Type B pancreatic cell (in vitro differentiated cells): ENCODE measurements around the gene TOM1L1. TPM values are rescaled to one million over a fixed set of nuclear protein-coding genes. Genes with fewer than 3 reads are reported as not detected.

Experiments
- DNase-seq: peaks from one replicate; pipeline ENCODE4 v3.0.0; 2021; ENCODE audit warnings: mixed read lengths; ENCODE audit not compliant: unreplicated experiment; ENCODE audit errors: extremely low spot score
- H3K27ac Mint-ChIP-seq: 2 replicates; pipeline ENCODE4 v1.8.0; 2021; ENCODE audit warnings: mild to moderate bottlenecking, mixed read lengths
- H3K27me3 Mint-ChIP-seq: 2 replicates; pipeline ENCODE4 v1.8.0; 2021; ENCODE audit warnings: mixed read lengths
- H3K36me3 Mint-ChIP-seq: 2 replicates; pipeline ENCODE4 v1.8.0; 2021; ENCODE audit warnings: mixed read lengths
- H3K4me1 Mint-ChIP-seq: one replicate; pipeline ENCODE4 v1.8.0; 2021; ENCODE audit warnings: mixed read lengths; ENCODE audit not compliant: unreplicated experiment
- H3K4me3 Mint-ChIP-seq: 2 replicates; pipeline ENCODE4 v1.8.0; 2021; ENCODE audit warnings: mild to moderate bottlenecking, mixed read lengths
- H3K9me3 Mint-ChIP-seq: 2 replicates; pipeline ENCODE4 v1.8.0; 2021; ENCODE audit warnings: mixed read lengths
- CTCF ChIP-seq: fragments of 200-600 bp; sonication (generic); conservative IDR thresholded peaks from 2 replicates; pipeline ENCODE4 v1.5.0; 2021; ENCODE audit warnings: antibody characterized with exemption, mild to moderate bottlenecking
- total RNA-seq: library from RNA; stranded (reverse); gene quantifications from 2 replicates; pipeline ENCODE4 v1.2.1, GENCODE V29; 2021; ENCODE audit warnings: low replicate concordance

Gene TOM1L1
- total RNA-seq, 1 donor from 2014 or later = 46.7 TPM

GRCh38 chr17:54888254-54888653 is 12.4 kb upstream of the TOM1L1 start:
- Mint-ChIP-seq H3K4me3 (no peak overlapping the region), H3K27me3 (no peaks in the 10 kb centered on the region), H3K36me3 (no peaks in the 10 kb centered on the region), H3K9me3 (no peaks in the 10 kb centered on the region), H3K27ac (no peak overlapping the region), H3K4me1 (peaks cover 4% of the 10 kb centered on the region)
- DNase-seq = no peak
- no peak for TF ChIP-seq CTCF

DNA sequence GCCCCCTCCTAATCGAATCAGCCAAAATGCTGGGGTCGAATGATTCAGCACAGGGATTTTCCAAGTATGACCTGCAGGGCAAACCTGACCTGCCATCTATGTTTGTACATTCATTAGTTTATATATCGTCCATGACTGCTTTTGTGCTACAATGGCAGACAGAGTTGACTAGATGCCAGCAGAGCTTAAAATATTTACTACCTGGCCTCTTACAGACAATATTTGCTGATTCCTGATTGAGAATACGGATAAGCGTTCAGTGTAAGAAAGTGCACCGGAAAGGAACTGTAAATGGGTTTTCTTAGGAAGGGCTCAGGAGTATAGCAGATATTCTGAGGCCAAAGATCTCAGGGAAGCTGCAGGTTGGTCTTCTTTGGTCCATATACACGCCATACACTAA is 11.7 kb upstream of the TOM1L1 start:
- Mint-ChIP-seq H3K4me3 (no peak overlapping the region), H3K27ac (no peak overlapping the region), H3K4me1 (peaks cover 4% of the 10 kb centered on the region), H3K9me3 (no peaks in the 10 kb centered on the region), H3K27me3 (no peaks in the 10 kb centered on the region), H3K36me3 (no peaks in the 10 kb centered on the region)
- no peak for TF ChIP-seq CTCF
- no peak for DNase-seq

DNA sequence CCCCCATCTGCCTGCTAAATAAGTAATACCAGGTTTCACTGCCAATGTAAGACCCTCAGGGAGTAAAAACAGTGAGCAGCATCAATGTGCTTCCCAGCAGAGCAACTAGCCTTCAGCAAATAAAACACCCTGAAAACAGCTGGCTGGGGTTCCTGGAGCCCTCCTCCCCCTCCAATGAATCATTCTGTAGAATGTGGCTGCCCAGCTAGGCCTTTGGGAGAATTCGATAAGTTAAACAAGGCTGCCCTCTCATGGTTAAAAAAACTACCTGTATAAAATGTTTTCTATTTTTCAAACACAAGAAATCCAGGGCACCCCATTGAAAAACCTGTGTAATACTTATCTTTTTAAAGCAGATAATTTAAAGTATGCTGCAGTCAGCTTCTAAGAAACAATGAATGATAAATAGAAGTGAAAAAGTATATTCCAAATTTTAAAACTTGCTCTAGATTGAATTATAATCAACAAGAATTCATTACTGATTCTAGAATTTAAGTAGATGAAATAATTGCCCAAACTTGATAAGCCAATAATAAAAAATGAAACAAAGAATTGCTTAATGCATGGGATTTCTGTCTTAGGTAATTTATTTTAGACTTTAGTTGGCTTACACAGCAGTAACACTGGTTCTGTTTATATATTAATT is 9.4 kb upstream of the TOM1L1 start:
- no peak for DNase-seq
- Mint-ChIP-seq H3K27ac (peak overlapping the region; percentile 71), H3K4me3 (no peak overlapping the region), H3K4me1 (peaks cover 4% of the 10 kb centered on the region), H3K27me3 (no peaks in the 10 kb centered on the region), H3K9me3 (no peaks in the 10 kb centered on the region), H3K36me3 (no peaks in the 10 kb centered on the region)
- peak; percentile 82 for TF ChIP-seq CTCF

- H3K27ac Mint-ChIP-seq = no peak overlapping the region
- no peaks in the 10 kb centered on the region for H3K9me3 Mint-ChIP-seq
- no peak for TF ChIP-seq CTCF
- H3K4me1 Mint-ChIP-seq = peaks cover 4% of the 10 kb centered on the region
- no peak for DNase-seq
- no peaks in the 10 kb centered on the region for H3K27me3 Mint-ChIP-seq
- no peak overlapping the region for H3K4me3 Mint-ChIP-seq
- no peaks in the 10 kb centered on the region for H3K36me3 Mint-ChIP-seq
These were observed 8.3 kb upstream of the TOM1L1 start for GRCh38 chr17:54892360-54892759.

DNA sequence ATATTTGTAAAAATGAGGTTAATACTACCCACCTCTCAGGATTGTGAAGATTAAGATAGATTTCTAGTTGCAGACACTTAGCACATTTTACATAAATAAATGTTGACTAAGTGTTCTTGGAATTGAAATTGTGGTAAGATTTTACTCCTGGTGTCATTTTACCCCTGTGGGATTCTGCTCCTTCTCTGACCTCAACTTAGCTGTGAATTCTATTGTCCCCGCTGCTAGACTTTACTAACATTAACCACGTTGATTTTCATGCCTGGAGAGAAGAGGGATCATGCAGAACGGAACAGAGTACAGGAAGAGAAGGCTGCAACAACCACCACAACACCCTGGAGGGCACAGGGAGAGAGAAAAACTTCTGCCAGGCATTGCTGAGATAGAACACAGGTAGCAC is 2.1 kb upstream of the TOM1L1 start:
- Mint-ChIP-seq H3K4me3 (peak overlapping the region; percentile 37), H3K4me1 (peaks cover 16% of the 10 kb centered on the region), H3K27ac (no peak overlapping the region), H3K27me3 (peaks cover 15% of the 10 kb centered on the region), H3K9me3 (no peaks in the 10 kb centered on the region), H3K36me3 (no peaks in the 10 kb centered on the region)
- no peak for TF ChIP-seq CTCF
- DNase-seq = no peak

- TF ChIP-seq CTCF = no peak
- no peak overlapping the region for H3K27ac Mint-ChIP-seq
- H3K4me1 Mint-ChIP-seq = peaks cover 16% of the 10 kb centered on the region
- no peak for DNase-seq
- H3K9me3 Mint-ChIP-seq = no peaks in the 10 kb centered on the region
- peak overlapping the region; percentile 37 for H3K4me3 Mint-ChIP-seq
- H3K36me3 Mint-ChIP-seq = no peaks in the 10 kb centered on the region
- peaks cover 15% of the 10 kb centered on the region for H3K27me3 Mint-ChIP-seq
These were observed 1.5 kb upstream of the TOM1L1 start for GRCh38 chr17:54899201-54899600.
